Stimulated activated CD4-positive, alpha-beta T cell treated with anti-CD3 and anti-CD28 coated beads, Interleukin-1b, Interleukin-23, amount 100 ng/mL, for 48 hours (primary cell): ENCODE measurements around the gene CYP2U1.

Experiments used
- DNase-seq: peaks from one replicate; pipeline ENCODE4 v3.0.0-alpha.2; 2020

Gene CYP2U1

GRCh38 chr4:107987916-107988762 is 56.8 kb downstream of the CYP2U1 start:
- DNase-seq = no peak

- DNase-seq = no peak
Observed at GRCh38 chr4:107988763-107989035, 57.4 kb downstream of the CYP2U1 start.

- DNase-seq = no peak
Observed at GRCh38 chr4:107989162-107989536, 57.8 kb downstream of the CYP2U1 start.

- DNase-seq = peak; percentile 93
Observed at GRCh38 chr4:107989537-107990386, 58.4 kb downstream of the CYP2U1 start, which contains the start of gene HADH. Gene HADH, plus strand, starts transcription at chr4:107989889. Its CDS starts 44 bp downstream, at chr4:107989933.

- DNase-seq = no peak
Observed at GRCh38 chr4:107991945-107992630, 60.7 kb downstream of the CYP2U1 start.

- no peak for DNase-seq
Observed at GRCh38 chr4:107993969-107994368, 62.6 kb downstream of the CYP2U1 start.

- no peak for DNase-seq
Observed at GRCh38 chr4:107994894-107995293, 63.5 kb downstream of the CYP2U1 start.

GRCh38 chr4:107996949-107997788 is 65.8 kb downstream of the CYP2U1 start:
- DNase-seq = no peak

- no peak for DNase-seq
Observed at GRCh38 chr4:107997794-107998193, 66.4 kb downstream of the CYP2U1 start.

- DNase-seq = no peak
Observed at GRCh38 chr4:107999932-108000539, 68.7 kb downstream of the CYP2U1 start.

GRCh38 chr4:108001540-108002135 is 70.3 kb downstream of the CYP2U1 start:
- DNase-seq = no peak
